Fibroblast of lung (primary cell): Measurements from ENCODE around the gene ARF4. TPM values are rescaled to one million over a fixed set of nuclear protein-coding genes. Genes with fewer than 3 reads are reported as not detected.
"Not testable (repeated sequence)": the region's sequence is repeated elsewhere in the genome, so short reads cannot be mapped to it uniquely, and the experiment has no call there.

ENCODE experiments used
- DNase-seq, 2 donors: peaks; one replicate each; pipeline versions ENCODE4 v3.0.0 to v3.0.0-alpha.2; 2010; ENCODE audit warnings: low read depth in 2 of 2
- H2AFZ ChIP-seq: 2 replicates; pipeline ENCODE4 v1.5.1; 2012; ENCODE audit warnings: low read length, control low read depth, inconsistent platforms
- H3K27ac ChIP-seq: 2 replicates; pipeline ENCODE4 v1.5.1; 2011; ENCODE audit warnings: low read length, control low read depth; ENCODE audit not compliant: insufficient read depth
- H3K27me3 ChIP-seq: 2 replicates; pipeline ENCODE4 v1.5.1; 2011; ENCODE audit warnings: mild to moderate bottlenecking, low read length; ENCODE audit not compliant: control insufficient read depth, insufficient read depth
- H3K36me3 ChIP-seq: 2 replicates; pipeline ENCODE4 v1.5.1; 2011; ENCODE audit warnings: low read length; ENCODE audit not compliant: control insufficient read depth, insufficient read depth
- H3K4me1 ChIP-seq: 2 replicates; pipeline ENCODE4 v1.5.1; 2011; ENCODE audit warnings: low read length; ENCODE audit not compliant: control insufficient read depth, insufficient read depth; ENCODE audit errors: extremely low read depth
- H3K4me2 ChIP-seq: 2 replicates; pipeline ENCODE4 v1.5.1; 2011; ENCODE audit warnings: low read length, control low read depth; ENCODE audit not compliant: insufficient read depth; ENCODE audit errors: extremely low read depth
- H3K4me3 ChIP-seq, 4 experiments: fragments of 200-600 bp in 1 of 4; sonication (generic) in 1 of 4; replicated peaks in 1 of 4; 2 replicates each; pipeline ENCODE4 v1.5.1; 2011 to 2016; ENCODE audit warnings: low read length in 4 of 4, low read depth in 3 of 4, mild to moderate bottlenecking in 3 of 4, control low read depth in 2 of 4, inconsistent platforms in 1 of 4, mixed read lengths in 1 of 4; ENCODE audit not compliant: insufficient read depth in 1 of 4; ENCODE audit errors: control extremely low read depth in 1 of 4
- H3K79me2 ChIP-seq: 2 replicates; pipeline ENCODE4 v1.5.1; 2012; ENCODE audit warnings: mild to moderate bottlenecking, low read length, inconsistent platforms; ENCODE audit not compliant: control insufficient read depth, insufficient read depth
- H3K9ac ChIP-seq: 2 replicates; pipeline ENCODE4 v1.5.1; 2011; ENCODE audit warnings: mild to moderate bottlenecking, low read length, control low read depth; ENCODE audit not compliant: insufficient read depth
- H3K9me3 ChIP-seq: 2 replicates; pipeline ENCODE4 v1.5.1; 2012; ENCODE audit warnings: low read depth, low read length; ENCODE audit not compliant: control insufficient read depth, insufficient read depth
- H4K20me1 ChIP-seq: 2 replicates; pipeline ENCODE4 v1.5.1; 2011; ENCODE audit warnings: low read length; ENCODE audit not compliant: control insufficient read depth, insufficient read depth; ENCODE audit errors: extremely low read depth
- EZH2 ChIP-seq: IDR thresholded peaks from 2 replicates; pipeline ENCODE4 v1.5.1; 2012; ENCODE audit warnings: low read length, control low read depth, mild to moderate bottlenecking; ENCODE audit errors: missing control alignments
- polyA plus RNA-seq, 2 donors: library from polyadenylated mRNA; depleted of rRNA in 1 of 2; stranded (reverse) in 1 of 2; unstranded in 1 of 2; fragments of >200 nt; gene quantifications; 2 replicates each; pipeline ENCODE4 v1.2.1, GENCODE V29; 2011 to 2012; ENCODE audit warnings: missing spikeins in 1 of 2
- total RNA-seq: library from RNA; depleted of rRNA; stranded (reverse); fragments of >200 nt; gene quantifications from 2 replicates; pipeline ENCODE4 v1.2.1, GENCODE V29; 2014
- TF ChIP-seq, protein P1 (sequence below), 2 donors: IDR thresholded peaks in 1 of 2; conservative IDR thresholded peaks in 1 of 2; 1 replicate in 1 of 2; 2 replicates in 1 of 2; pipeline ENCODE4 v1.5.1; 2011 to 2012; ENCODE audit warnings: low read length in 2 of 2, control low read depth in 1 of 2, inconsistent platforms in 1 of 2, low read depth in 1 of 2, mild to moderate bottlenecking in 1 of 2

The ARF4 gene
- total and polyA plus RNA-seq, 2 donors (not counting 1 experiment from before 2014, with no cell fraction given): 173 to 761 TPM

DNA sequence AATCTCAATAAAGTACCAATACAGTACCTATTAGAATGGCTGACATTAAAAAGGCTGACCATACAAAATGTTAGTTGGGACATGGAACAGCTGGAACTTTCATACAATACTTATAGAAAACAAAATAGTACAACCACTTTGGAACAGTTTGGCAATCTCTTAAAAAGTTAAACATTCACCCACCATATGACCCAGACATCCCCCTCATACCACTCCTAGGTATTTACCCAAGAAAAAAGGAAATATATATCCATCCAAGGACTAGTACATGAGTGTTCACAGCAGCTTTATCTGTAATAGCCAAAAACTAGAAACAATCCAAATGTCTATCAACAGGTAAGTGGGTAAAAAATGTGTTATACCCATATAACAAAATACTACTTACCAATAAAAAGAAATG, 25.2 kb upstream of the ARF4 start:
- Histone ChIP-seq H3K27ac (no peak overlapping the region), H3K36me3 (no peaks in the 10 kb centered on the region), H3K4me1 (no peaks in the 10 kb centered on the region), H3K4me3 (no peak overlapping the region), H3K9me3 (no peaks in the 10 kb centered on the region), H3K9ac (no peak overlapping the region), H3K79me2 (no peaks in the 10 kb centered on the region), H2AFZ (no peak overlapping the region), H3K27me3 (no peaks in the 10 kb centered on the region), H3K4me2 (no peak overlapping the region), H4K20me1 (no peaks in the 10 kb centered on the region)
- TF ChIP-seq, protein P1, sequence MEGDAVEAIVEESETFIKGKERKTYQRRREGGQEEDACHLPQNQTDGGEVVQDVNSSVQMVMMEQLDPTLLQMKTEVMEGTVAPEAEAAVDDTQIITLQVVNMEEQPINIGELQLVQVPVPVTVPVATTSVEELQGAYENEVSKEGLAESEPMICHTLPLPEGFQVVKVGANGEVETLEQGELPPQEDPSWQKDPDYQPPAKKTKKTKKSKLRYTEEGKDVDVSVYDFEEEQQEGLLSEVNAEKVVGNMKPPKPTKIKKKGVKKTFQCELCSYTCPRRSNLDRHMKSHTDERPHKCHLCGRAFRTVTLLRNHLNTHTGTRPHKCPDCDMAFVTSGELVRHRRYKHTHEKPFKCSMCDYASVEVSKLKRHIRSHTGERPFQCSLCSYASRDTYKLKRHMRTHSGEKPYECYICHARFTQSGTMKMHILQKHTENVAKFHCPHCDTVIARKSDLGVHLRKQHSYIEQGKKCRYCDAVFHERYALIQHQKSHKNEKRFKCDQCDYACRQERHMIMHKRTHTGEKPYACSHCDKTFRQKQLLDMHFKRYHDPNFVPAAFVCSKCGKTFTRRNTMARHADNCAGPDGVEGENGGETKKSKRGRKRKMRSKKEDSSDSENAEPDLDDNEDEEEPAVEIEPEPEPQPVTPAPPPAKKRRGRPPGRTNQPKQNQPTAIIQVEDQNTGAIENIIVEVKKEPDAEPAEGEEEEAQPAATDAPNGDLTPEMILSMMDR (conservative IDR thresholded peaks at IDR 0.05 in 1 of 2, IDR thresholded peaks at IDR 0.05 in 1 of 2; ENCODE audit: low read depth in 1 of 2, low read length in 2 of 2): no peak
- no peak for TF ChIP-seq EZH2
- no peak for DNase-seq

DNA sequence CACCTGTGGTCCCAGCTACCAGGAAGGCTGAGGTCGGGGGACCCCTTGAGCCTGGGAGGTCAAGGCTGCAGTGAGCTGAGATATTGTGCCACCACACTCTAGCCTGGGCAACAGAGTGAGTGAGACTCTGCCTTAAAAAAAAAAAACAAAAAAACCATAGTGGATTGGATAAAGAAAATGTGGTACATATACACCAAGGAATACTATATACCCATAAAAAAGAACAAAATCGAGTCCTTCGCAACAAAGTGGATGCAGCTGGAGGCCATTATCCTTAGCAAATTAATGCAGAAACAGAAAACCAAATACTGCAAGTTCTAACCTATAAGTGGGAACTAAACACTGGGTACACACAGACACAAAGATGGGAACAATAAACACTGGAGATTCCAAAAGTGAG, 20.6 kb upstream of the ARF4 start:
- H3K9ac ChIP-seq: no peak overlapping the region
- DNase-seq: no peak
- H3K79me2 ChIP-seq: no peaks in the 10 kb centered on the region
- no peak overlapping the region for H3K4me3 ChIP-seq
- no peaks in the 10 kb centered on the region for H4K20me1 ChIP-seq
- no peaks in the 10 kb centered on the region for H3K4me1 ChIP-seq
- no peaks in the 10 kb centered on the region for H3K36me3 ChIP-seq
- H3K4me2 ChIP-seq: no peak overlapping the region
- TF ChIP-seq, protein P1 (conservative IDR thresholded peaks at IDR 0.05 in 1 of 2, IDR thresholded peaks at IDR 0.05 in 1 of 2; ENCODE audit: low read depth in 1 of 2, low read length in 2 of 2): no peak
- TF ChIP-seq EZH2: no peak
- no peaks in the 10 kb centered on the region for H3K27me3 ChIP-seq
- no peak overlapping the region for H2AFZ ChIP-seq
- no peaks in the 10 kb centered on the region for H3K9me3 ChIP-seq
- no peak overlapping the region for H3K27ac ChIP-seq

DNA sequence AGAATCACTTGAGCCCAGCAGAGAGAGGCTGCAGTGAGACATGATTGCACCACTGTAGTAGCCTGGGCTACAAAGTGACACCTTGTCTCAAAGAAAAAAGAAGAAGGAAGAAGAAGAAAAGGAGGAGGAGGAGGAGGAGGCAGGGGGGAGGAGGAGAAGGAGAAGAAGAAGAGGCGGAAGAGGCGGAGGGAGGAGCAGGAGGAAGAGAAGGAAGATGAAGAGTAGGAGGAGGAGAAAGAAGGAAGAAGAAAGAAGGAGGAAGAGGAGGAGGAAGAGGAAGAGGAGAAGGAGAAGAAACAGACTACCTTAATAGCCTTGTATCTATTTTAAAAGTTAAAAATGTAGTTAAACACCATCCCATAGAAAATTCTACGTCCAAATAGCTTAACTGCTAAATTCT, 19.1 kb upstream of the ARF4 start:
- Histone ChIP-seq H4K20me1 (no peaks in the 10 kb centered on the region), H2AFZ (no peak overlapping the region), H3K4me2 (no peak overlapping the region), H3K79me2 (no peaks in the 10 kb centered on the region), H3K4me3 (no peak overlapping the region), H3K4me1 (no peaks in the 10 kb centered on the region), H3K27ac (no peak overlapping the region), H3K9ac (no peak overlapping the region), H3K27me3 (no peaks in the 10 kb centered on the region), H3K9me3 (no peaks in the 10 kb centered on the region), H3K36me3 (no peaks in the 10 kb centered on the region)
- no peak for TF ChIP-seq EZH2
- TF ChIP-seq, protein P1 (conservative IDR thresholded peaks at IDR 0.05 in 1 of 2, IDR thresholded peaks at IDR 0.05 in 1 of 2; ENCODE audit: low read depth in 1 of 2, low read length in 2 of 2): no peak
- DNase-seq: no peak

DNA sequence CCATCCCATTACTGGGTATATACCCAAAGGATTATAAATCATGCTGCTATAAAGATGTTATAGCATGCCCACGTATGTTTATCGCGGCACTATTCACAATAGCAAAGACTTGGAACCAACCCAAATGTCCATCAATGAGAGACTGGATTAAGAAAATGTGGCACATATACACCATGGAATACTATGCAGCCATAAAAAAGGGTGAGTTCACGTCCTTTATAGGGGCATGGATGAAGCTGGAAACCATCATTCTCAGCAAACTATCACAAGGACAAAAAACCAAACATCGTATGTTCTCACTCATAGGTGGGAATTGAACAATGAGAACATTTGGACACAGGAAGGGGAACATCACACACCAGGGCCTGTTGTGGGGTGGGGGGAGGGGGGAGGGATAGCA, 14.7 kb upstream of the ARF4 start:
- not testable (repeated sequence) for H3K79me2 ChIP-seq, H3K27ac ChIP-seq, H3K9me3 ChIP-seq, H2AFZ ChIP-seq, H3K4me1 ChIP-seq, H3K4me2 ChIP-seq, H3K27me3 ChIP-seq, H3K4me3 ChIP-seq, H4K20me1 ChIP-seq, H3K9ac ChIP-seq, H3K36me3 ChIP-seq, DNase-seq
